CD4-positive, alpha-beta T cell (primary cell): ENCODE results near the gene ZNF569. TPM values are rescaled to one million over a fixed set of nuclear protein-coding genes. Genes with fewer than 3 reads are reported as not detected.

Experiments
- ATAC-seq: fragments of 200-7000 bp; cut with Tn5 transposase; one replicate; pipeline ENCODE4 v1.10.0; 2022; ENCODE audit warnings: mild to moderate bottlenecking; ENCODE audit not compliant: poor library complexity
- CTCF ChIA-PET: fragments of 350-600 bp; sonication (Branson Sonifier 250); formaldehyde crosslinking; loops from one replicate; lab custom pipeline; 2021; ENCODE audit warnings: antibody characterized with exemption, inconsistent platforms; lab: Charles Lee
- POLR2A ChIA-PET: fragments of 350-600 bp; sonication (Branson Sonifier 250); formaldehyde crosslinking; loops from one replicate; lab custom pipeline; 2021; ENCODE audit warnings: antibody characterized with exemption, inconsistent platforms; lab: Charles Lee
- DNase-seq, 14 experiments: peaks; one replicate each; pipeline ENCODE4 v3.0.0-alpha.2; 2013 to 2020; ENCODE audit warnings: mixed read lengths in 2 of 14
- H3K27ac ChIP-seq, 2 donors: one replicate each; pipeline versions ENCODE4 v1.5.1 to v1.7.0; 2013; ENCODE audit warnings: low read length in 2 of 2, low read depth in 1 of 2, mild to moderate bottlenecking in 1 of 2
- H3K27me3 ChIP-seq, 2 experiments: 1 replicate in 1 of 2; 2 replicates in 1 of 2; pipeline versions ENCODE4 v1.6.1 to v1.7.0; 2013; ENCODE audit warnings: low read length in 2 of 2, control low read depth in 1 of 2, mild to moderate bottlenecking in 1 of 2, moderate library complexity in 1 of 2; ENCODE audit not compliant: insufficient read depth in 2 of 2, control insufficient read depth in 1 of 2
- H3K36me3 ChIP-seq: one replicate; pipeline ENCODE4 v1.6.1; 2013; ENCODE audit warnings: low read length, control low read depth; ENCODE audit not compliant: insufficient read depth
- H3K4me1 ChIP-seq: one replicate; pipeline ENCODE4 v1.6.1; 2013; ENCODE audit warnings: low read length, control low read depth; ENCODE audit not compliant: insufficient read depth
- H3K4me3 ChIP-seq: one replicate; pipeline ENCODE4 v1.5.1; 2013; ENCODE audit warnings: mild to moderate bottlenecking, low read length, moderate library complexity
- H3K9me3 ChIP-seq, 2 experiments: 1 replicate in 1 of 2; 2 replicates in 1 of 2; pipeline versions ENCODE4 v1.6.1 to v1.7.0; 2013; ENCODE audit warnings: low read length in 2 of 2, mild to moderate bottlenecking in 2 of 2, control low read depth in 1 of 2, moderate library complexity in 1 of 2; ENCODE audit not compliant: control insufficient read depth in 1 of 2, insufficient read depth in 1 of 2
- H3K27ac Mint-ChIP-seq: one replicate; pipeline ENCODE4 v1.8.0; 2020; ENCODE audit warnings: mixed read lengths
- H3K27me3 Mint-ChIP-seq: one replicate; pipeline ENCODE4 v1.8.0; 2021; ENCODE audit warnings: mixed read lengths
- H3K36me3 Mint-ChIP-seq: one replicate; pipeline ENCODE4 v1.8.0; 2021; ENCODE audit warnings: low read depth, mixed read lengths
- H3K4me1 Mint-ChIP-seq: one replicate; pipeline ENCODE4 v1.8.0; 2021; ENCODE audit warnings: low read depth, mixed read lengths
- H3K4me3 Mint-ChIP-seq: one replicate; pipeline ENCODE4 v1.8.0; 2020; ENCODE audit warnings: mild to moderate bottlenecking, mixed read lengths
- H3K9me3 Mint-ChIP-seq: one replicate; pipeline ENCODE4 v1.8.0; 2020; ENCODE audit warnings: mixed read lengths
- CTCF ChIP-seq: fragments of 200-600 bp; IDR thresholded peaks from one replicate; pipeline ENCODE4 v1.8.0; 2022; ENCODE audit warnings: antibody characterized with exemption, mild to moderate bottlenecking
- intact Hi-C, 2 experiments: fragments of 100-400 bp; cut with DNase I in 1 of 2; cut with micrococcal nuclease in 1 of 2; formaldehyde crosslinking; loops; one replicate each; pipeline versions ENCODE4 v1.15.1 to v1.9.0; 2023 to 2025; cut with DNase I, micrococcal nuclease
- polyA plus RNA-seq, 2 donors: library from polyadenylated mRNA; unstranded; fragments of 120-200 nt; gene quantifications; one replicate each; pipeline ENCODE4 v1.2.1, GENCODE V29; 2013
- total RNA-seq, 174 experiments: library from RNA in 2 of 174; stranded (reverse) in 2 of 174; gene quantifications; one replicate each; pipeline ENCODE4 v1.2.3 and lab custom pipeline; 2021 to 2026

The ZNF569 gene
- total RNA-seq (1 to 10 TPM; 5.0 to 5.2 TPM), total RNA-seq (lab: John Stamatoyannopoulos, UW) (8.4 to 31.5 (median 19.8) reads per million in 172 experiments)
- 5.9 TPM for polyA plus RNA-seq (2013, experiment 1 of 2)
- 5.9 TPM for polyA plus RNA-seq (2013, experiment 2 of 2)

- CTCF ChIA-PET = no interaction called here
Measured at GRCh38 chr19:37466798-37467607, at the start of gene ZNF569. Gene ZNF569, minus strand, starts transcription at chr19:37467444. Its CDS starts 22,523 bp downstream, at chr19:37444921.

GRCh38 chr19:37513397-37513796 is 46.2 kb upstream of the ZNF569 start:
- Histone ChIP-seq H3K27me3 (no peaks in the 10 kb centered on the region), H3K4me1 (no peaks in the 10 kb centered on the region), H3K4me3 (no peak overlapping the region), H3K27ac (no peak overlapping the region), H3K9me3 (peaks cover 39 to 52% of the 10 kb centered on the region in 2 experiments), H3K36me3 (peaks cover 6% of the 10 kb centered on the region)
- DNase-seq (peak in 1 of 14 experiments; percentile 8), ATAC-seq (no peak)
- ChIA-PET POLR2A (no interaction called here), CTCF (no interaction called here)
- Mint-ChIP-seq H3K27me3 (no peaks in the 10 kb centered on the region), H3K9me3 (peaks cover 18% of the 10 kb centered on the region), H3K4me3 (no peak overlapping the region), H3K36me3 (peaks cover 89% of the 10 kb centered on the region), H3K4me1 (no peaks in the 10 kb centered on the region), H3K27ac (no peak overlapping the region)
- no peak for TF ChIP-seq CTCF
- intact Hi-C loops = no loop called here

More at GRCh38 chr19:37466798-37467607, at the start of gene ZNF569:
- POLR2A ChIA-PET = interaction anchor here (0.6 to 4.4 kb wide), 21 partner anchors 11 to 1252 kb away, joined by 3 to 133 read pairs (median 6); partner anchors contain the start of genes ZFP30, ZNF146, ZNF260 and ZNF345
- peak; percentile 63 for ATAC-seq
- peak within 1 kb of the TSS; percentile 82 for H3K4me3 ChIP-seq
- peak within 1 kb of the TSS; percentile 83 to 87 for H3K27ac ChIP-seq
- no peak for TF ChIP-seq CTCF
- Mint-ChIP-seq H3K36me3 (peaks cover 51% of the 10 kb centered on the region), H3K4me3 (peak within 1 kb of the TSS; percentile 93), H3K27ac (peak within 1 kb of the TSS; percentile 100), H3K27me3 (no peaks in the 10 kb centered on the region), H3K9me3 (peaks cover 14% of the 10 kb centered on the region), H3K4me1 (peaks cover 44% of the 10 kb centered on the region)
- H3K27me3 ChIP-seq = no peaks in the 10 kb centered on the region
- peaks cover 32% of the 10 kb centered on the region for H3K4me1 ChIP-seq
- DNase-seq = peak; percentile 81 to 96 (median 86)
- peaks cover 31% of the 10 kb centered on the region for H3K36me3 ChIP-seq
- H3K9me3 ChIP-seq = peaks cover 21 to 24% of the 10 kb centered on the region in 2 experiments
- intact Hi-C loops = loop anchor here (1.0 to 10.0 kb wide), 14 partner anchors 96 to 800 kb away; partner anchors contain the start of genes ZNF461 (in 2 of the 2), ZNF540 (in 2 of the 2), ZNF571 (in 2 of the 2) and SIPA1L3 (in 1 of the 2)

- Mint-ChIP-seq H3K4me1 (no peaks in the 10 kb centered on the region), H3K9me3 (peaks cover 18% of the 10 kb centered on the region), H3K27ac (no peak overlapping the region), H3K36me3 (peaks cover 78% of the 10 kb centered on the region), H3K4me3 (no peak overlapping the region), H3K27me3 (no peaks in the 10 kb centered on the region)
- H3K27me3 ChIP-seq = no peaks in the 10 kb centered on the region
- DNase-seq = no peak
- no peak overlapping the region for H3K27ac ChIP-seq
- H3K36me3 ChIP-seq = peaks cover 6% of the 10 kb centered on the region
- ATAC-seq = no peak
- no peak overlapping the region for H3K4me3 ChIP-seq
- POLR2A ChIA-PET = no interaction called here
- peaks cover 8% of the 10 kb centered on the region for H3K4me1 ChIP-seq
- peaks cover 33 to 40% of the 10 kb centered on the region in 2 experiments for H3K9me3 ChIP-seq
- TF ChIP-seq CTCF = no peak
- CTCF ChIA-PET = interaction anchor here (1.0 kb wide), 1 partner anchor 40 kb away, joined by 3 read pairs; no protein-coding TSS in a partner anchor
- intact Hi-C loops = no loop called here
Measured at GRCh38 chr19:37511821-37512220, 44.6 kb upstream of the ZNF569 start.
